Spinal cord (tissue), 10 donors: ENCODE data around the gene C20orf204. TPM values are rescaled to one million over a fixed set of nuclear protein-coding genes. Genes with fewer than 3 reads are reported as not detected.

Source experiments
- DNase-seq, 6 donors: peaks; one replicate each; pipeline versions ENCODE4 v3.0.0 to v3.0.0-alpha.2; 2013 to 2015; ENCODE audit warnings: low spot score in 6 of 6, low read depth in 4 of 6
- H3K27ac ChIP-seq: one replicate; pipeline ENCODE4 v1.5.1; 2013; ENCODE audit warnings: low read depth, low read length, control low read depth
- H3K27me3 ChIP-seq: one replicate; pipeline ENCODE4 v1.6.1; 2013; ENCODE audit warnings: low read length; ENCODE audit not compliant: control insufficient read depth, insufficient read depth
- H3K36me3 ChIP-seq: one replicate; pipeline ENCODE4 v1.6.1; 2013; ENCODE audit warnings: low read length; ENCODE audit not compliant: control insufficient read depth, insufficient read depth
- H3K4me1 ChIP-seq: one replicate; pipeline ENCODE4 v1.6.1; 2013; ENCODE audit warnings: low read length; ENCODE audit not compliant: control insufficient read depth, insufficient read depth
- H3K4me3 ChIP-seq: one replicate; pipeline ENCODE4 v1.5.1; 2013; ENCODE audit warnings: low read depth, low read length, control low read depth
- H3K9me3 ChIP-seq: one replicate; pipeline ENCODE4 v1.6.1; 2013; ENCODE audit warnings: low read length; ENCODE audit not compliant: control insufficient read depth, insufficient read depth
- WGBS: methylation state at CpG from one replicate; pipeline ENCODE4 v1.1.5; 2013; ENCODE audit warnings: missing lambda C conversion rate; ENCODE audit not compliant: insufficient coverage; 5-methylcytosine and 5-hydroxymethylcytosine counted together
- polyA plus RNA-seq, 2 donors: library from polyadenylated mRNA; unstranded; fragments of 120-200 nt; gene quantifications; one replicate each; pipeline ENCODE4 v1.2.1, GENCODE V29; 2013; ENCODE audit not compliant: insufficient read length in 2 of 2
- total RNA-seq, 2 donors: library from RNA; depleted of rRNA in 1 of 2; stranded (reverse); fragments of 120-200 nt in 1 of 2; fragments of >200 nt in 1 of 2; gene quantifications; one replicate each; pipeline versions ENCODE4 v1.2.3 to v1.2.4, GENCODE V29; 2013 to 2014
- donor health status: healthy.

C20orf204 gene
- total and polyA plus RNA-seq, 4 donors = 0.69 to 3.1 (median 1.3) TPM

- H3K27me3 ChIP-seq = no peaks in the 10 kb centered on the region
- peaks cover 52% of the 10 kb centered on the region for H3K36me3 ChIP-seq
- no peak overlapping the region for H3K4me3 ChIP-seq
- 77% methylated on average over 5 of the region's 8 CpGs for WGBS
- H3K27ac ChIP-seq = no peak overlapping the region
- H3K4me1 ChIP-seq = peaks cover 44% of the 10 kb centered on the region
- no peaks in the 10 kb centered on the region for H3K9me3 ChIP-seq
- no peak for DNase-seq
Measured at GRCh38 chr20:64077094-64077493, 41.1 kb downstream of the C20orf204 start.

DNA sequence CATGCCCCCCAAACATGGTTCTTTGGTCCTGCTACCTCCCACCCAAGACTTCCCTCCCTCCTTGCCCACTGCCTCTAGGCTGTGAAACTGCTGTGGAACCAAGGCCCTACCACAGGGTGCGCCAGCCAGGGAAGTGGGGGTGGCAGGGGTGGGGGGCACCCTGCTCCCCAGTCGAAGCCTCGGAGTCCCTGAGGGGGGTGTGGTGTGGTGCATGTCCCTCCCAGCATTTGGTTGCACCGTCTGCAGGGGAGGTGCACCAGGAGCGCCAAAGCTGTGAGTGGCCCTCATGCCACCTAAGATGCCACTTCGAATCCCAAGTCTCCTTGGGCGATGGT is 41.5 kb downstream of the C20orf204 start:
- Histone ChIP-seq H3K4me1 (peaks cover 49% of the 10 kb centered on the region), H3K27me3 (no peaks in the 10 kb centered on the region), H3K4me3 (no peak overlapping the region), H3K9me3 (no peaks in the 10 kb centered on the region), H3K27ac (no peak overlapping the region), H3K36me3 (peaks cover 48% of the 10 kb centered on the region)
- 82% methylated on average over 6 of the region's 7 CpGs for WGBS
- DNase-seq = no peak

DNA sequence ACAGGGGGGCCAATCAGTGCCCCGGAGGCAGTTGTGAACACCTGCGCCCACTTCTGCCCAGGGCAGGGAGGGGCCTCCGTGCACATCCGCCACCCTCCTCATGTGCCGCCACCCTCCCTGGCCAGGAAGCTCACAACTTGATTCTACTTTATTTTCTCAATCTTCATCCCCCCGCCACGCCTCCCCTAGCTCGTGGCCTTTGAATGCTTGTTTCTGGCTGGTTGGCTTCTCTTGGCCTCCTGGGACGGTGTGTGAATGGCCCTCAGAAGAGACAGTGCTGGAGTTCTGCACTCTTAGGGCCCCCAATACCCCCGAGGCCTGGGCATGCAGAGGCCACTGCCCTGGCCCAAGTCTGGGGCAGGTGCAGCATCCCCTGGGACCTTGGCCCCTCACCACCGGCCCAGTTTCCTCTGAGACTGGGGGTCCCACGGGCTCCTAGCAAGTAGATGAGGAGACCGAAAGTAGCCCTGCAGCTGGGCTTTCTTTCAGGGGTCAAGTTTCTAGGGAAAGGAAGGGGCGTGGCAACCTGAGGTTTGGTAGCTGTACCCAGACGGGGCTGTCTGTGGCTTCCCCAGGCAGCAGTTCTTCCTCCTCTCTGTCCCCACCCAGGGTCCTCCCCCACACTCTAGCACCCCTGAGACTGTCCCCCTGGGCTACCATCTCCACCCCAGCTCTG is 42.0 kb downstream of the C20orf204 start:
- Histone ChIP-seq H3K27me3 (peaks cover 3% of the 10 kb centered on the region), H3K4me3 (peak overlapping the region; percentile 64), H3K36me3 (peaks cover 44% of the 10 kb centered on the region), H3K27ac (no peak overlapping the region), H3K9me3 (no peaks in the 10 kb centered on the region), H3K4me1 (peaks cover 54% of the 10 kb centered on the region)
- no peak for DNase-seq
- 71% methylated on average over 12 of the region's 15 CpGs for WGBS

GRCh38 chr20:64078934-64079272 is 42.9 kb downstream of the C20orf204 start:
- WGBS = 21% methylated on average over 2 of the region's 4 CpGs
- peaks cover 36% of the 10 kb centered on the region for H3K36me3 ChIP-seq
- H3K4me3 ChIP-seq = peak overlapping the region; percentile 64
- H3K4me1 ChIP-seq = peaks cover 59% of the 10 kb centered on the region
- DNase-seq = no peak
- H3K27me3 ChIP-seq = peaks cover 4% of the 10 kb centered on the region
- no peaks in the 10 kb centered on the region for H3K9me3 ChIP-seq
- no peak overlapping the region for H3K27ac ChIP-seq

GRCh38 chr20:64079273-64080012 is 43.5 kb downstream of the C20orf204 start, which contains the start of gene RGS19:
Gene RGS19 (minus strand): TSS chr20:64079518. CDS start chr20:64076886, 2,632 bp downstream.
- DNase-seq = peak in 3 of 6 donors; percentile 79 to 92 (median 90)
- Histone ChIP-seq H3K9me3 (no peaks in the 10 kb centered on the region), H3K27ac (peak within 1 kb of the TSS; percentile 69), H3K4me1 (peaks cover 62% of the 10 kb centered on the region), H3K4me3 (peak within 1 kb of the TSS; percentile 64), H3K27me3 (peaks cover 5% of the 10 kb centered on the region), H3K36me3 (peaks cover 31% of the 10 kb centered on the region)
- WGBS = under 1% methylated on average over 65 of the region's 73 CpGs

GRCh38 chr20:64080013-64080812 is 44.2 kb downstream of the C20orf204 start, which contains the start of gene OPRL1:
Gene OPRL1 (plus strand): TSS chr20:64080082. CDS start chr20:64092721, 12,639 bp downstream.
- H3K27me3 ChIP-seq = peaks cover 12% of the 10 kb centered on the region
- WGBS = 5% methylated on average over 62 of the region's 62 CpGs

DNA sequence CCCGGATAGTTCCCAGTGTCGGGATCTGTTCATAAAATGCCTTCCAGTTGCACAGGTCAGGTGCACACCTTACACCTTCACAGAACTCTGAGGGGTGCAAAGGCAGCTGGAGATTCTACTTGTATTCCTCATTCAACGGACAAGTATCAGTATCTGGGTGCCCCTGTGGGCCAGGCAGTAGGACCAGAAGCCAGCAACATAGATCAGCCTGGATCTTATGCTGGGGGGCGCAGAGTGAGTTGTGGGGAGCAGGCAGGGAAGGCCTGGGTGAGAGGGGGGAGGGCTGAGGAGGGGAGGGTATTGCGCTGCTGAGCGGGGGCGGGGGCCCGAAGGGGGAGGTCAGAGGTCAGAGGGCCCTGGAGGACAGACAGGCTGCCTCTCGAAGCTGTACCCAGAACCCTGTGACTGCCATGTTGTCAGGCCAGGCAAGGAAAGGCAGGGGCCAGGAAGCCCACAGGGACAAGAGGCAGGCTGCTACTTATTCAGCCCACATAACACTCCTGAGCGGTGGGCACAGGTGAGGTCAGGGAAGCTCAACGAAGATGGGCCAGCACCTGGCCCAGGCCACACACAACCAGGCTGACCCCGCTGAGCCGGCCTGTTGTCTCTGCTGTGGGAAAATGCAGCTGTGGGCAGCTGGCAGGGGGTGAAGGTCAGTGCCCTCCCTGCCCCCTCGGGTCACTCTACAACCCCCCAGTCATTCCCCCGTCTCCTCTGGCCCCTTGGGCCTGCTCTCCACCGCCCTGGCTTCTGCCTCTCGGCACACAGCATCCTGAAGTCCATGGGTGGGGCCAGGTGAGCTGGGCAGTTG is 45.0 kb downstream of the C20orf204 start:
- peak overlapping the region; percentile 60 for H3K4me3 ChIP-seq
- H3K27me3 ChIP-seq = peaks cover 12% of the 10 kb centered on the region
- DNase-seq = no peak
- peaks cover 70% of the 10 kb centered on the region for H3K4me1 ChIP-seq
- H3K27ac ChIP-seq = peak overlapping the region; percentile 7
- WGBS = 55% methylated on average over 10 of the region's 17 CpGs
- H3K9me3 ChIP-seq = no peaks in the 10 kb centered on the region
- H3K36me3 ChIP-seq = peaks cover 15% of the 10 kb centered on the region

More at GRCh38 chr20:64080013-64080812, 44.2 kb downstream of the C20orf204 start, which contains the start of gene OPRL1:
- Histone ChIP-seq H3K4me1 (peaks cover 70% of the 10 kb centered on the region), H3K9me3 (no peaks in the 10 kb centered on the region), H3K27ac (peak within 1 kb of the TSS; percentile 69), H3K4me3 (peak within 1 kb of the TSS; percentile 64), H3K36me3 (peaks cover 23% of the 10 kb centered on the region)
- DNase-seq = no peak

DNA sequence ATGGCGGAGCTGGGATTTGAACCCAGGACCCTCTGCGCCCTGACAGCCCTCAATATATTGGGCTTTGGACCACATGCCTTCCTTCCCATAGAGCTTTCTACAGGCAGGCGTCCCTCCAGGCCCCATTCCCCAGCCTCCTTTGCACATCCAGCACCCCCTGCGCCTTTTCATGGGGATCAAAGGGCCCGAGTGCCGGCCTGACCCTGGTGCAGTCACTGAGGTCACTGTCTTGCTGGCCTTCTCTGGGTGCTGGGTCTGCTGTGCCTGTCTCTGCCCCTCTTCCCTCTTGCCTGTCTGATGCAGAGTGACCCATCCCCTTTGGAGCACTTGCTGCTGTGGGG is 45.6 kb downstream of the C20orf204 start:
- DNase-seq = no peak
- Histone ChIP-seq H3K36me3 (peaks cover 10% of the 10 kb centered on the region), H3K4me1 (peaks cover 65% of the 10 kb centered on the region), H3K27me3 (peaks cover 12% of the 10 kb centered on the region), H3K4me3 (no peak overlapping the region), H3K9me3 (no peaks in the 10 kb centered on the region), H3K27ac (no peak overlapping the region)
- WGBS = 82% methylated on average over 6 of the region's 6 CpGs
